ENCODE results near the gene GUCY2C. TPM values are rescaled to one million over a fixed set of nuclear protein-coding genes. Genes with fewer than 3 reads are reported as not detected.

Gene GUCY2C
- polyA plus RNA-seq, 2 of the 4 experiments (the other 2 are of a cell fraction), result 0.05 TPM; not detected in 1

- Histone ChIP-seq H3K4me1 (no peaks in the 10 kb centered on the region), H3K4me2 (no peak overlapping the region), H3K27ac (no peak overlapping the region), H3K4me3 (no peak overlapping the region), H3K9me3 (no peaks in the 10 kb centered on the region)
- no peak for TF ChIP-seq ZFP36 (IDR thresholded peaks at IDR 0.05; ENCODE audit: borderline replicate concordance, partially characterized antibody)
- TF ChIP-seq USF2 (IDR thresholded peaks at IDR 0.05), result no peak
- TF ChIP-seq TP53 (CRISPR knock-in tag; IDR thresholded peaks at IDR 0.05), result no peak
- TF ChIP-seq HOXB13 (CRISPR knock-in tag; IDR thresholded peaks at IDR 0.05; ENCODE audit: low read depth), result no peak
- TF ChIP-seq EHF (CRISPR knock-in tag; IDR thresholded peaks at IDR 0.05), result no peak
- TF ChIP-seq HMGXB4 (CRISPR knock-in tag; IDR thresholded peaks at IDR 0.05; ENCODE audit: borderline replicate concordance), result no peak
- no peak for TF ChIP-seq NR3C1 (IDR thresholded peaks at IDR 0.05)
- TF ChIP-seq HEYL (CRISPR knock-in tag; IDR thresholded peaks at IDR 0.05), result no peak
- no peak for TF ChIP-seq HES2 (IDR thresholded peaks at IDR 0.05)
- TF ChIP-seq MAFK (IDR thresholded peaks at IDR 0.05; ENCODE audit: partially characterized antibody), result no peak
- 4% methylated on average over 1 of the region's 1 CpG for WGBS (ENCODE audit: missing lambda C conversion rate)
- ChIA-PET CTCF (interaction anchor here (1.4 kb wide), 1 partner anchor 376 kb away, joined by 4 read pairs; no protein-coding TSS in a partner anchor), POLR2A (no interaction called here)
- DNase-seq (ENCODE audit: low read depth in 1 of 2, low spot score in 1 of 2) (no peak), ATAC-seq (no peak), FAIRE-seq (no peak)
Observed at GRCh38 chr12:14613718-14614117, 82.7 kb downstream of the GUCY2C start.

- no peak overlapping the region for H3K4me2 ChIP-seq
- no peak for TF ChIP-seq FOSB (CRISPR knock-in tag; IDR thresholded peaks at IDR 0.05)
- no peak for TF ChIP-seq MYC (IDR thresholded peaks at IDR 0.05; ENCODE audit: borderline replicate concordance, low read length)
- no peak for TF ChIP-seq CTCF (IDR thresholded peaks at IDR 0.05)
- no peak for TF ChIP-seq HOXB5 (CRISPR knock-in tag; IDR thresholded peaks at IDR 0.05)
- TF ChIP-seq CBX8 (IDR thresholded peaks at IDR 0.05), result no peak
- TF ChIP-seq E2F6 (IDR thresholded peaks at IDR 0.05; ENCODE audit: borderline replicate concordance, low read depth), result no peak
- no peak for TF ChIP-seq RNF2 (IDR thresholded peaks at IDR 0.05; ENCODE audit: borderline replicate concordance, low read depth)
- TF ChIP-seq ZFP36 (IDR thresholded peaks at IDR 0.05; ENCODE audit: borderline replicate concordance, partially characterized antibody), result no peak
- TF ChIP-seq EHMT2 (IDR thresholded peaks at IDR 0.05; ENCODE audit: low read depth), result no peak
- no peak for TF ChIP-seq TFCP2L1 (CRISPR knock-in tag; IDR thresholded peaks at IDR 0.05)
- no peak for TF ChIP-seq SMC3 (IDR thresholded peaks at IDR 0.05)
- TF ChIP-seq HDAC2 (IDR thresholded peaks at IDR 0.05), result no peak
- TF ChIP-seq JUN (IDR thresholded peaks at IDR 0.05), result no peak
- no peak for TF ChIP-seq RCOR1 (IDR thresholded peaks at IDR 0.05; ENCODE audit: low read depth, low read length)
- no peak for TF ChIP-seq HMGXB4 (CRISPR knock-in tag; IDR thresholded peaks at IDR 0.05; ENCODE audit: borderline replicate concordance)
- TF ChIP-seq RAD21 (conservative IDR thresholded peaks at IDR 0.05 in 1 of 2, IDR thresholded peaks at IDR 0.05 in 1 of 2), result no peak
- no peak for TF ChIP-seq ATOH8 (CRISPR knock-in tag; IDR thresholded peaks at IDR 0.05; ENCODE audit: low read depth)
- ChIA-PET CTCF (interaction anchor here (0.5 to 1.4 kb wide), 4 partner anchors 40 to 375 kb away, joined by 3 to 4 read pairs (median 4); no protein-coding TSS in a partner anchor), POLR2A (no interaction called here)
- whole genome bisulfite sequencing (ENCODE audit: missing lambda C conversion rate), result 6% methylated on average over 3 of the region's 3 CpGs
- H3K27ac ChIP-seq, result no peak overlapping the region
- FAIRE-seq (no peak), ATAC-seq (no peak), DNase-seq (ENCODE audit: low read depth in 1 of 2, low spot score in 1 of 2) (no peak)
- H3K4me1 ChIP-seq, result no peaks in the 10 kb centered on the region
- H3K4me3 ChIP-seq, result no peak overlapping the region
- H3K9me3 ChIP-seq, result no peaks in the 10 kb centered on the region
Observed at GRCh38 chr12:14612898-14613445, 83.4 kb downstream of the GUCY2C start.
